Ishikawa (cell line): ENCODE results near the gene FAM120A.
A peak's percentile ranks its signal among the peaks of the same experiment; 100 is the strongest.

ENCODE experiments used
- CEBPB ChIP-seq: IDR thresholded peaks from 2 replicates; pipeline ENCODE4 v1.6.1; 2012
- CREB1 ChIP-seq: IDR thresholded peaks from 2 replicates; pipeline ENCODE4 v1.6.1; 2012; ENCODE audit warnings: low read depth
- EGR1 ChIP-seq: IDR thresholded peaks from 2 replicates; pipeline ENCODE4 v1.6.1; 2012
- EP300 ChIP-seq: IDR thresholded peaks from 2 replicates; pipeline ENCODE4 v1.6.1; 2012; ENCODE audit warnings: borderline replicate concordance
- FOXM1 ChIP-seq: IDR thresholded peaks from 2 replicates; pipeline ENCODE4 v1.6.1; 2012; ENCODE audit warnings: low read depth, borderline replicate concordance
- MAX ChIP-seq: IDR thresholded peaks from 2 replicates; pipeline ENCODE4 v1.6.1; 2012
- NFIC ChIP-seq: IDR thresholded peaks from 2 replicates; pipeline ENCODE4 v1.6.1; 2012
- RAD21 ChIP-seq: IDR thresholded peaks from 2 replicates; pipeline ENCODE4 v1.6.1; 2012; ENCODE audit warnings: low read depth
- REST ChIP-seq: IDR thresholded peaks from 2 replicates; pipeline ENCODE4 v1.6.1; 2012; ENCODE audit warnings: low read depth, mild to moderate bottlenecking
- TAF1 ChIP-seq: IDR thresholded peaks from 2 replicates; pipeline ENCODE4 v1.6.1; 2012; ENCODE audit warnings: low read depth, mild to moderate bottlenecking
- TCF12 ChIP-seq: IDR thresholded peaks from 2 replicates; pipeline ENCODE4 v1.6.1; 2012; ENCODE audit warnings: low read depth
- TEAD4 ChIP-seq: IDR thresholded peaks from 2 replicates; pipeline ENCODE4 v1.6.1; 2012
- USF1 ChIP-seq: IDR thresholded peaks from 2 replicates; pipeline ENCODE4 v1.6.1; 2012
- YY1 ChIP-seq: IDR thresholded peaks from 2 replicates; pipeline ENCODE4 v1.6.1; 2012; ENCODE audit warnings: low read depth
- ZBTB7A ChIP-seq: IDR thresholded peaks from 2 replicates; pipeline ENCODE4 v1.6.1; 2012; ENCODE audit warnings: low read depth

The FAM120A gene

GRCh38 chr9:93479726-93480125 is 28.2 kb downstream of the FAM120A start:
- TF ChIP-seq TEAD4 (no peak), FOXM1 (no peak), EGR1 (no peak), USF1 (no peak), ZBTB7A (no peak), REST (no peak), YY1 (no peak), TAF1 (no peak), TCF12 (no peak), CEBPB (no peak), EP300 (no peak)

GRCh38 chr9:93480262-93480661 is 28.8 kb downstream of the FAM120A start:
- TF ChIP-seq TEAD4 (0 out of 2 replicates have a peak, but pooled peaks have one; percentile 22), TCF12 (no peak)

GRCh38 chr9:93480728-93481324 is 29.3 kb downstream of the FAM120A start:
- TF ChIP-seq TEAD4 (no peak), YY1 (no peak), ZBTB7A (no peak), TAF1 (no peak), MAX (no peak), USF1 (no peak), RAD21 (no peak), NFIC (no peak), CEBPB (no peak), REST (no peak), FOXM1 (no peak), EP300 (no peak), TCF12 (no peak), EGR1 (no peak), CREB1 (no peak)

GRCh38 chr9:93483497-93483896 is 32.0 kb downstream of the FAM120A start:
- TF ChIP-seq CREB1 (no peak), TEAD4 (no peak), ZBTB7A (no peak), TCF12 (no peak), EP300 (no peak), USF1 (no peak), REST (no peak), TAF1 (no peak), MAX (no peak), CEBPB (no peak), EGR1 (no peak), FOXM1 (no peak), YY1 (no peak), RAD21 (no peak), NFIC (no peak)
